Hematopoietic multipotent progenitor cell (in vitro differentiated cells): ENCODE data around the gene CHGA. TPM values are rescaled to one million over a fixed set of nuclear protein-coding genes. Genes with fewer than 3 reads are reported as not detected.
A peak's percentile ranks its signal among the peaks of the same experiment; 100 is the strongest.

Source experiments
- DNase-seq, 3 donors: peaks; one replicate each; pipeline ENCODE4 v3.0.0-alpha.2; 2011 to 2015; ENCODE audit warnings: low read depth in 2 of 3, low spot score in 2 of 3
- total RNA-seq: library from RNA; depleted of rRNA; stranded (reverse); fragments of >200 nt; gene quantifications from one replicate; pipeline ENCODE4 v1.2.3, GENCODE V29; 2012

Gene CHGA
- total RNA-seq: not detected

GRCh38 chr14:92922883-92923743 is at the start of gene CHGA:
TSS of gene CHGA (plus strand) at chr14:92923150. CDS start at chr14:92923360, 210 bp downstream.
- DNase-seq: peak in 2 of 3 donors; percentile 73 to 77

DNA sequence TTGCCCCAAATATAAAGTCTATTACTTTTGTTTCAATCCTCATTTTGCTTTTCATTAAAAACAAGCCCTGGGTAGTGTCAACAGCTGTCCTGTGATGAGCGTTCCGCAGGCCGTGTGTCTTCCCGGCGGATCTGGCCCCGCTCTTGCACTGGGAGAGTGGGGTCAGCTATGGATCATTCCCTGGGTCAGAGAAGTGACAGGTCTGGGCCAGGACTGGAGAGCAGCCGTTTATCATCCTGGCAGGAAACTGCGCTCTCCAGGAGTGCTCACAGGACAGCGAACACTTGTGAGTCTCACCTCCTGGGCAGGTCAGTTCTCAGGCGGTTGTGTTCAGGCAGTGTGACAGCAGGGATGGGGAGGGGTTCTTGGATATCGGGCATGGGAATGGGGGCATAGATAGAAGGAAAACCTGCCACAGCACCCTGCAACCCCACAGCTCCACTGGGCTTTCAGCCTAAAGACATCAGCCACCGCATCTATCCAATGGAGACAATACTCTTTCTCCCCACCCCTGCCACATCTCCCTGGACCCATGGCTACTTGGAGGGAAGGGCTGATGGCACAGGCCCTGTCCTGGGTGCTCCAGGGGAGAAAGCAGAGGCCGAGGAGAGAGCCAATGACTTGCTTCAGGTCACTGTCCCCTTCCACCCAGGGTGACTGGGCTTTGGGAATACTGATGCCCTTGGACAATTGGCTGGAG is 47.8 kb upstream of the CHGA start:
- no peak for DNase-seq

- DNase-seq: no peak
These were observed 45.1 kb upstream of the CHGA start for GRCh38 chr14:92877757-92878431.

DNA sequence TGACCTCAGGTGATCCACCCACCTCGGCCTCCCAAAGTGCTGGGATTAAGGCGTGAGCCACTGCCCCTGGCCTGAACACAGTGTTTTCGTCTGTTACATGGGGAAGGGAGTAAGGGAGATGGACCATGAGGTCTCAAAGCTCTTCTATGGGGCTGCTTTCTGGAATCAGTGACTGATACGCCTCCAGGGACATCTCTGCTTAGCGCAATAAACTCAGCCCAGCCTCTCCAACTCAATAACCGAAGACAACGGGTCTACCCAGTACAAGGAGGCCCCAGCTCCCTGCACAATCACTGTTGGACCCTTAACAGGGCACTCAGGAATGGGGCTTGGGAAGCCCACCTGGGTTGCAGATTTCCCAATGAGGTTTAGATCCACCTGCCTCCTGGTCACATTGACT is 42.6 kb upstream of the CHGA start:
- DNase-seq: no peak

DNA sequence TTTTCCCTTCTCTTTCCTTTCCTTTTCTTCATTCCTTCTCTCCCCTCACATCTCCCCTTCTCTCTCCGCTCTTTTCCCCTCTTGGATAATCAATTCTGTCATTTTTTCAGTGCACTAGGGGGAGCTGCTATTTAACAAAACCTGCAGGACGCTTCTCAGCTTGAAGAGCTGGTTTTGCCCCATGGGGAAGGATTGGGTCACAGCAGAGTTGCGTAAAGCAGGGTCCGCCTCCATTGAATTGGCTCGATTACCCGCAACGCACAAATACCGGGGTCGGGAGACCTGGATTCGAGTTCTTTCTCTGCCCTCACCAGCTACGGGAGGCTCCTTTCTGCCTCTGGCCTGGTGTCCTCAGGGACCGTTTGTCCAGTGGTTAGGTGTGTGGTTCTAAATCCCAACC is 42.1 kb upstream of the CHGA start:
- no peak for DNase-seq

DNA sequence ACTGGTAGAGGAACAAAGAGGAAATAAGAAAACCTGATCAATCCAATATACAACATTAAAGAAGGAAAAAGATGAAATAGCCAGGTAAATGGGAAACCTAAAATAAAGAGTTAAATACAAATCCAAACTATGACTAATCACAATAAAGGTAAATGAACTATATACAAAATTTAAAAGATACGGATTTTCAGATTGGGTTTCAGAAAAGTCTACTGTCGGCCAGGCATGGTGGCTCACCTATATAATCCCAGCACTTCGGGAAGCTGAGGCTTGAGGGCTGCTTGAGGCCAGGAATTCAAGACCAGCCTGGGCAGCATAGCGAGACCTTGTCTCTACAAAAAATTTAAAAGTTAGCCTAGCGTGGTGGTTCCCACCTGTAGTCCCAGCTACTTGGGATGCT is 39.9 kb upstream of the CHGA start:
- DNase-seq: no peak

GRCh38 chr14:92884410-92884809 is 38.5 kb upstream of the CHGA start:
- no peak for DNase-seq

- no peak for DNase-seq
These were observed 37.5 kb upstream of the CHGA start for GRCh38 chr14:92885279-92886061.

DNA sequence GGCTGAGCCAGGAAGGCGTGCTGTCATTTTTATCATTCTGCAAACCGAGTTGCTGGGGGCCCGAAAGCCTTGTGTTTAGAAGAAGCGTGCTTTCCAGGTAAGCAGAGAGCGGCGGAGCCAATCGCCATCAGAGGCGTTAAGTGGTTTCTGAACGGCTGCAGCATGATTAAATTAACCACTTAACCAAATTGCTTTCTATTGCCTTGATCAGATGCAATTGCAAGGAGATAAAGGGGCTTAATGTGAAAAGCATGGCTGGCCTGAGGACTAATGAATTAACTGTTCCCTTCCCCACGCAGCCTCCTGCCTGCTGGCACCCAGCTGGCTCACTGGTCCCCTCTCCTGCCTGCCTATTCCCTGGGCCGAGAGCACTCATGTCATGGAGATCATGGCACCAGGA is 36.6 kb upstream of the CHGA start:
- no peak for DNase-seq

DNA sequence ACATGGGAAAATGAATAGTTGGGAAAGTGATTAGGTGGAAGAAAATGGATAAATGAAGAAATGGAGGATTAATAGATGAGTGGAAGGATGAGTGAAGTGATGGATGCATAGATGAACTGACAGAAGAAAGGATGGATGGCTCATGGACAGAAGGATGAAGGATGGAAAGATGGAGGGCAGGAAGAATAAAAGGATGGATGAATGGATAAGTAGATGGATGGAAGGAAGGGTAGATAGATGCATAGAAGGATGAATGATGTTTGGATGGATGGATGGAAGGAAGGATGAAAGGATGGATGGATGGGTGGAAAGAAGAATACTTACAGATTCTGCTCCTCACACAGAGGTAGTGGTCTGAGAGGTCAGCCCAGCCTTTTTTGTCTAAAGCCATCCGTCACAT is 35.8 kb upstream of the CHGA start:
- DNase-seq: no peak

DNA sequence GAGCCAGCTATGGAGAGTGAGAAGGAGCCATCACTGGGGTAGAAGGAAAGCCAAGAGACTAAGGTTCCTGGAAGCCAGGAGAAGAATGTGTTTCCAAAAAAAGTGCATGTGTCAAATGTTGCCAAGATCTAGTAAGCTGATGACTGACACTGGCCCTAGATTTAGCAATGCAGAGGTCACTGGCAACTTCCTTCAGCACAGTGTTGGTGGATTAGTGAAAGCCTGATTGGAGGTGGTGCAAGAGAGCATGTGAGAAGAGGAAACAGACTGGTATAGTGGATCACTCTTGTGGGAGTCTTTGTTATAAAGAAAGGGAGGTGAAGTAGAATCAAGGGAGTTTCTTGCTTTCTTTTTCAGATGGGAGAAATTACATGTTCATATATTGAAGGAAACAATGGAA is 34.1 kb upstream of the CHGA start:
- no peak for DNase-seq

DNA sequence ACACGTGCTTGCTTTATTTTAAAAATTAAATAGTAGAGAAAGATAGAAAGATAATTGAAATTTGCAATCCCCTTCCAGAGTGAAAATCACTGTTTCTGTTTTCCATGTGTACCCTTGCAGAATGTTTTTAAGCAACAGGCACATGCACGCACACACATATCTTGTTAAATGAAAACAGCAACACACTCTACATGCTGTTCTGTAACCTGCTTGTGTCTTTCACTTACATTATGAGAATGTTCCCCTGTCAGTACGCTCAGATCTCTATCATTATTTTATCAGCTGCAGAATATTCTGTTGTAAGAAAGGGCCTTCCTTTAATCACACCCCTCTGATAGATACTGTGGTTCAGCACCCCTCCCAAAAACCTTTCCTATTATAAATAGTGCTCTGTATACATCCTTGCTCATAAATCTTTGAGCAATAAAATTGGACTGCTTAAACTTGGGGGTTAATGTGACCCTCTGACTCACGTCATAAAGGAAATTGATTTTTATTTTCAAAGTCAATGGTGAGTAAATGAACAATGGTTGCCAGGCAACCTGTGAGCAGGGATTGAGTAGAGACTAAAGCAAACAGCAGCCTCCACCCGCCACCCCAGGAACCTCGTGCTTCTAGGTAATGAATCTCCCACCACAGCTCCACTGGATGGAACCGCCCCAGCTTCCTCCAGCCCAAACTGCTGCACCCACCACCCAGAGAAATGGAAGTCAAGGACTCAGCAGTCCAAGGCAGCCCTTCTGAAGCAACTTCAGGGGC is 31.9 kb upstream of the CHGA start:
- no peak for DNase-seq

- no peak for DNase-seq
These were observed 30.4 kb upstream of the CHGA start for GRCh38 chr14:92892589-92892988.

DNA sequence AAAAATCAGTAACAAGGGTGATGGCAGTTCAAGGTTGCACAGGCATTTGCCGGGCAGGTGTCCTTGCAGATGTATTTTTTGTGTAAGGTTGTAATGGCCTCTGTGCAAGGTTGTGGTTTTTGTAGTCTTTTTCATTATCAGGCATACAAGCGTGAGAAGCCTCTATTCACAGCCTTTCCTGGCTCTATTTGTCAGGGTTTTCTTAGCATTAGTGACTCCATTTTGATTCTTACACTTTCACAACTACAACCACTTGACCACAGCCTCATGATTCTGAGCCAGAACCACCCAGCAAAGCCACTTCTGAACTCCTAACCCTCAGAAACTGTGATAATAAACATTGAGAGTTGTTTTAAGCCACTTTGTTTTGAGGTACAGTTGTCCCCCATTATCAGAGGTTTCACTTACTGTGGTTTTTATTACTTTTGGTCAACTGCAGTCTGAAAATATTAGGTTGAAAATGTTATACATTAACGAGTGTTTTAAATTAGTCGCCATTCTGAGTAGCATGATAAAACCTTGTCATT is 27.5 kb upstream of the CHGA start:
- DNase-seq: no peak

DNA sequence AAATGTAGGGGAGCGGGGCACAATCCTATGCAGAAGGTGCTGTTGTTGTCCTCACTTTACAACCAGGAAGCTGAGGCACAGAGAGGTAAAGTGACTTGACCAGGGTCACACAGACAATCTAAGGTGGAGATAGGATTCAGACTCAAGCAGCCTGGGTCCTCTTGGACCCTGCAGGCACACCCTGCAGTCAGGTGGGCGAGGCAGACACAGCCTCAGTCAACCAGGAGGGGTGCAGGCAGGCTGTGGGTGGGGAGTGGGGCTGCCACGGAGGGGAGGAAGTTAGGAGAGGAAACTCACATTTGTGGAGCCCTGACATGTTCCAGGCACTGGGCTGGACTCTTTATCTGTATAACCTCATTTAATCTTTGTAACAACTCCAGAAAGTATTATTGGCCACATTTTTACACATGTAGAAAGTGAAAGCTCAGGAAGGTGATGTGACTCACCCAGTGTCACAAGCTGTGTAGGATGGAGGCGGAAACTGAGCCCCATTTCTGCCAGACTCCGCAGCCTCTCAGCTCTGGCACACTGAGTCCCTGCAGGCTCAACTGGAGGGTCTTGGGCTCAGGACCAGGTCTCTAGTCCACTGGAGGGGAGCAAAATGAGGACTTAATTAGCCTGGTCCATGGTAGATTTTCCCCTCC is 24.9 kb upstream of the CHGA start:
- DNase-seq: no peak

DNA sequence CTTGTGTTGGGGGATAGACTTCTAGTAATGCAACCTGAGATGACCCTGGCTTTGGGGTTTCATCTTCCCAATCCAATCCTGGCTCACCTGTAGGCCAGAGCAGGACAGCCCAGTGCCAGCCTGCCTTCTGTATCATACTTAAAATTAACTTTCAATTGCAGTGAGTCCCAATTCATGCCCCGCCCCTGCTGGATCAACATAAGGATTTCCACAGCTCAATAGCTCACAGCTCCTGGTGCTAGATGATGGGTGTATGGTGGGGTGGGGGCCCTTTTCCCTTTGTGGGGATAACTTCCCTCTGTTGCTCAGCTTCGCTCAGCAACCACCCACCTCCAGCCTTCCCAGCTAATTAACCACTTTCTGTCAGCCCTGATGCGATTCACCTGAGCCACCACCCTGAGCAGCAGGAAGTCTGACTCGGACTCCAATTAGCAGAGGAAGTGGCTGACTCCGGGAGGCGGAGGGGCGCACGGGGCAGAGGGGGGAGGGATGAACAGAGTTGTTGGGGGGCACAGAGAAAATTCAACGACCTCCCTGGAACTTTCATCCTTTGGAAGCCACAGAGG is 24.3 kb upstream of the CHGA start:
- DNase-seq: no peak

- no peak for DNase-seq
These were observed 22.3 kb upstream of the CHGA start for GRCh38 chr14:92900660-92901059.

DNA sequence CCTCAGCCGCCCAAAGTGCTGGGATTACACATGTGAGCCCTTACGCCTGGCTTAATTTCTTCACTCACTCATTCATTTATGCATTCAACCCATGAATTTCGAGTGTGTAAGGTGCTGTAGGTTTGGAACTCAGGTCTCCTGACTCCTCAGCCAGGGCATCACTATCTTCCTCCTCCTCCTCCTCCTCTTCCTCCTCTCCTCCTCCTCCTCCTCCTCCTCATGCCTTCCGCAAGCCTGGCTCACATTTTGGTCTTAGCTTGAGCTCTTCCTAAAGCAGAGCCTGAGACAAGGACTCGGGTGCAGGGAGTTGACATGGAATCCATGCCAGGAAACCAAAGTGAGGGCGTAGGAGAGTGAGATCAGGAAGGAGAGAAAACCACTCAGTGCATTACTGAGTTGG is 20.8 kb upstream of the CHGA start:
- no peak for DNase-seq

GRCh38 chr14:92902726-92903125 is 20.2 kb upstream of the CHGA start:
- no peak for DNase-seq
